22Rv1 (cell line): ENCODE measurements around the gene FKBP5.

ENCODE experiments used
- CTCF ChIP-seq: fragments of 450-650 bp; IDR thresholded peaks from 2 replicates; pipeline ENCODE4 v1.5.1; 2017; ENCODE audit warnings: mild to moderate bottlenecking
- ZFX ChIP-seq: fragments of 450-650 bp; IDR thresholded peaks from 2 replicates; pipeline ENCODE4 v1.6.1; 2017; ENCODE audit warnings: antibody characterized with exemption, borderline replicate concordance

- no peak for TF ChIP-seq CTCF
- no peak for TF ChIP-seq ZFX
These were observed 87.2 kb downstream of the FKBP5 start for GRCh38 chr6:35601331-35602132.
